IPS-NIHi7 (cell line): Measurements from ENCODE around the gene LAP3.
"Not testable (repeated sequence)": the region's sequence is repeated elsewhere in the genome, so short reads cannot be mapped to it uniquely, and the experiment has no call there.

ENCODE experiments used
- DNase-seq: peaks from one replicate; pipeline ENCODE4 v3.0.0; 2012; ENCODE audit warnings: mixed read lengths; ENCODE audit errors: extremely low spot score

Gene LAP3

GRCh38 chr4:17576932-17577664 is at the start of gene LAP3:
Gene LAP3 (plus strand): TSS chr4:17577198. CDS start chr4:17577466, 268 bp downstream.
- peak; percentile 96 for DNase-seq

- no peak for DNase-seq
Measured at GRCh38 chr4:17528551-17529165, 48.3 kb upstream of the LAP3 start.

GRCh38 chr4:17531538-17532285 is 45.3 kb upstream of the LAP3 start:
- no peak for DNase-seq

DNA sequence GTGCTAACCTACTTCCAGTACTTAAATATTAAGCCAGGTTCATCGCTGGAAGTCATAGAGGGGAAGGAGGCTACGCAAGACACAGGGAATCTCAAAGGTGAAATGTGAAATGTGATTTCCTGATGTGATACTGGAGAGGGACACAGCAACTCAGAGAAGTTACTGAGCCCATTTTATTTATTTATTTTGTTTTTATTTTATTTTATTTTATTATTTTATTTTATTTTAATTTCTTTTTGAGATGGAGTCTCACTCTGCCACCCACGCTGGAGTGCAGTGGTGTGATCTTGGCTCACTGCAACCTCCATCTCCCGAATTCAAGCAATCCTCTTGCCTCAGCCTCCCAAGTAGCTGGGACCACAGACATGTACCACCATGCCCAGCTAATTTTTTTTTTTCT is 42.3 kb upstream of the LAP3 start:
- DNase-seq: no peak

GRCh38 chr4:17535242-17535641 is 41.8 kb upstream of the LAP3 start:
- no peak for DNase-seq

GRCh38 chr4:17535906-17536305 is 41.1 kb upstream of the LAP3 start:
- no peak for DNase-seq

- not testable (repeated sequence) for DNase-seq
Measured at GRCh38 chr4:17537060-17537459, 39.9 kb upstream of the LAP3 start.

- DNase-seq: peak; percentile 44
Measured at GRCh38 chr4:17544205-17544604, 32.8 kb upstream of the LAP3 start.

GRCh38 chr4:17544831-17545234 is 32.2 kb upstream of the LAP3 start:
- DNase-seq: no peak

- DNase-seq: no peak
Measured at GRCh38 chr4:17545374-17546140, 31.4 kb upstream of the LAP3 start.

- no peak for DNase-seq
Measured at GRCh38 chr4:17546222-17546621, 30.8 kb upstream of the LAP3 start.

- no peak for DNase-seq
Measured at GRCh38 chr4:17546678-17547077, 30.3 kb upstream of the LAP3 start.

- DNase-seq: no peak
Measured at GRCh38 chr4:17550549-17550948, 26.4 kb upstream of the LAP3 start.

DNA sequence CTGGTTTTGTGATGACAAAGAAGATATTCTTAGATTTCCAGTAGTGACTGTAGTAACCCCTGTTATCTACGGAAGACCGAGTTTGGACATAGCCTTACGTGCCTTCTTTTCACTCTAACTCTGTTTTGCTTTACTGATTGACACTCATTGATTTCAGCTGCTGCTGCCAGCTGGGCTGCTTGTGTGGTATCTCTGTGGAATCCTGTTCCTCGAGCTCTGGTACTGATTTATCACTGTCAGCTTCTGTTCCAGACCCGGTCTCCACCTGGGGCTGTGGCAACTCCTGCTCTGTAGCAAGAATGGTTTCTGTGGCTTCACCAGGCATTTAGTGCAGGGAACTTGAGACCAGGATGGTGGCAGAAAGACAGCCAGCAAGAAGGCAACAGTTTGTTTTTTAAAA is 24.6 kb upstream of the LAP3 start:
- no peak for DNase-seq

GRCh38 chr4:17554568-17554967 is 22.4 kb upstream of the LAP3 start:
- DNase-seq: no peak

GRCh38 chr4:17556498-17556897 is 20.5 kb upstream of the LAP3 start:
- no peak for DNase-seq

GRCh38 chr4:17557880-17558279 is 19.1 kb upstream of the LAP3 start:
- no peak for DNase-seq

- no peak for DNase-seq
Measured at GRCh38 chr4:17558941-17559708, 17.9 kb upstream of the LAP3 start.

- DNase-seq: no peak
Measured at GRCh38 chr4:17559709-17560048, 17.3 kb upstream of the LAP3 start.

GRCh38 chr4:17560065-17560673 is 16.8 kb upstream of the LAP3 start:
- no peak for DNase-seq
